IMR-90 (cell line): Measurements from ENCODE around the gene ADAMTS17. TPM values are rescaled to one million over a fixed set of nuclear protein-coding genes. Genes with fewer than 3 reads are reported as not detected.

Experiments used
- ATAC-seq: fragments of 200-7000 bp; cut with Tn5 transposase; 2 replicates; pipeline ENCODE4 v1.9.1; 2020; ENCODE audit warnings: low read depth, mild to moderate bottlenecking, moderate library complexity
- BruUV-seq: library from RNA; stranded (reverse); fragments of 400-500 nt; replicated peaks from 2 replicates; lab custom pipeline; 2021; lab: Mats Ljungman, UMichigan
- CTCF ChIA-PET: fragments of 300-600 bp; formaldehyde crosslinking; extraction: SDS; loops from one replicate; lab custom pipeline; 2021; ENCODE audit warnings: antibody characterized with exemption; lab: Yijun Ruan, JAX
- POLR2A ChIA-PET: fragments of 300-600 bp; sonication (Branson Sonifier 250); formaldehyde crosslinking; loops from one replicate; lab custom pipeline; 2022; ENCODE audit warnings: antibody characterized with exemption; ENCODE audit not compliant: unreplicated experiment; lab: Charles Lee
- DNase-seq: peaks from one replicate; pipeline ENCODE4 v3.0.0; 2013
- H2AFZ ChIP-seq: replicated peaks from 2 replicates; pipeline ENCODE3; 2013; ENCODE audit warnings: low read length, mild to moderate bottlenecking; ENCODE audit not compliant: poor library complexity
- H2AK5ac ChIP-seq: 2 replicates; pipeline ENCODE4 v1.6.1; 2013; ENCODE audit warnings: low read depth, low read length, inconsistent platforms
- H2AK9ac ChIP-seq: replicated peaks from 2 replicates; pipeline ENCODE3; 2013; ENCODE audit warnings: mild to moderate bottlenecking, low read depth, low read length, moderate library complexity; ENCODE audit not compliant: poor library complexity
- H2BK120ac ChIP-seq: 2 replicates; pipeline ENCODE4 v1.6.1; 2013; ENCODE audit warnings: low read depth, low read length, inconsistent platforms
- H2BK15ac ChIP-seq: 3 replicates; pipeline ENCODE4 v1.6.1; 2013; ENCODE audit warnings: low read depth, low read length, inconsistent platforms
- H2BK20ac ChIP-seq: 2 replicates; pipeline ENCODE4 v1.6.1; 2013; ENCODE audit warnings: low read depth, mild to moderate bottlenecking, inconsistent platforms, low read length, moderate library complexity
- H2BK5ac ChIP-seq: 2 replicates; pipeline ENCODE4 v1.6.1; 2013; ENCODE audit warnings: mild to moderate bottlenecking, low read depth, low read length, inconsistent platforms; ENCODE audit not compliant: poor library complexity, severe bottlenecking
- H3K14ac ChIP-seq: replicated peaks from 2 replicates; pipeline ENCODE4 v1.6.1; 2013; ENCODE audit warnings: low read depth, low read length, inconsistent platforms
- H3K18ac ChIP-seq: 2 replicates; pipeline ENCODE4 v1.6.1; 2013; ENCODE audit warnings: low read depth, low read length, control low read depth
- H3K23ac ChIP-seq: 2 replicates; pipeline ENCODE4 v1.6.1; 2013; ENCODE audit warnings: low read depth, low read length, inconsistent platforms
- H3K27ac ChIP-seq: 2 replicates; pipeline ENCODE4 v1.5.1; 2013; ENCODE audit warnings: mild to moderate bottlenecking, control low read depth, low read length; ENCODE audit not compliant: insufficient read depth
- H3K27me3 ChIP-seq: 2 replicates; pipeline ENCODE4 v1.6.1; 2013; ENCODE audit warnings: low read length; ENCODE audit not compliant: control insufficient read depth, insufficient read depth
- H3K36me3 ChIP-seq: 2 replicates; pipeline ENCODE4 v1.6.1; 2013; ENCODE audit warnings: low read length, mixed read lengths; ENCODE audit not compliant: control insufficient read depth, insufficient read depth
- H3K4ac ChIP-seq: 2 replicates; pipeline ENCODE4 v1.6.1; 2013; ENCODE audit warnings: low read depth, low read length, inconsistent platforms
- H3K4me1 ChIP-seq: 2 replicates; pipeline ENCODE4 v1.6.1; 2013; ENCODE audit warnings: low read length, mixed read lengths; ENCODE audit not compliant: control insufficient read depth, insufficient read depth
- H3K4me2 ChIP-seq: 2 replicates; pipeline ENCODE4 v1.6.1; 2013; ENCODE audit warnings: low read depth, mild to moderate bottlenecking, control low read depth, low read length, moderate library complexity
- H3K4me3 ChIP-seq: 2 replicates; pipeline ENCODE4 v1.5.1; 2013; ENCODE audit warnings: low read depth, mild to moderate bottlenecking, control low read depth, low read length, moderate library complexity; ENCODE audit not compliant: insufficient read depth
- H3K56ac ChIP-seq: 2 replicates; pipeline ENCODE4 v1.6.1; 2013; ENCODE audit warnings: low read length, inconsistent platforms; ENCODE audit not compliant: insufficient read depth; ENCODE audit errors: extremely low read depth
- H3K79me1 ChIP-seq, 2 experiments: 2 replicates each; pipeline ENCODE4 v1.6.1; 2013; ENCODE audit warnings: low read length in 2 of 2, inconsistent platforms in 1 of 2, low read depth in 1 of 2
- H3K9ac ChIP-seq: 2 replicates; pipeline ENCODE4 v1.6.1; 2013; ENCODE audit warnings: low read depth, low read length, control low read depth
- H3K9me1 ChIP-seq: 2 replicates; pipeline ENCODE4 v1.6.1; 2013; ENCODE audit warnings: low read length, inconsistent platforms; ENCODE audit not compliant: insufficient read depth
- H3K9me3 ChIP-seq: 2 replicates; pipeline ENCODE4 v1.6.1; 2013; ENCODE audit warnings: low read length; ENCODE audit not compliant: control insufficient read depth, insufficient read depth
- H4K20me1 ChIP-seq: 2 replicates; pipeline ENCODE4 v1.6.1; 2013; ENCODE audit warnings: low read length, inconsistent platforms; ENCODE audit not compliant: insufficient read depth
- H4K5ac ChIP-seq: 2 replicates; pipeline ENCODE4 v1.6.1; 2013; ENCODE audit warnings: mild to moderate bottlenecking, low read depth, low read length, control low read depth
- H4K8ac ChIP-seq, 2 experiments: 2 replicates each; pipeline ENCODE4 v1.6.1; 2013; ENCODE audit warnings: low read depth in 2 of 2, low read length in 2 of 2, control low read depth in 1 of 2, inconsistent platforms in 1 of 2
- H4K91ac ChIP-seq: 2 replicates; pipeline ENCODE4 v1.6.1; 2013; ENCODE audit warnings: low read depth, low read length, inconsistent platforms; ENCODE audit not compliant: insufficient read depth
- BHLHE40 ChIP-seq: fragments of 150-350 bp; IDR thresholded peaks from 2 replicates; pipeline ENCODE4 v1.6.1; 2016; ENCODE audit warnings: mild to moderate bottlenecking, low read depth, low read length
- CHD1 ChIP-seq: IDR thresholded peaks from 2 replicates; pipeline ENCODE4 v1.6.1; 2012; ENCODE audit warnings: low read depth, low read length, improper control_type of control experiment
- ELK1 ChIP-seq: fragments of 150-350 bp; IDR thresholded peaks from 2 replicates; pipeline ENCODE4 v1.6.1; 2016; ENCODE audit warnings: low read depth, mild to moderate bottlenecking, low read length, moderate library complexity, borderline replicate concordance
- SMC3 ChIP-seq: fragments of 150-350 bp; IDR thresholded peaks from 2 replicates; pipeline ENCODE4 v1.6.1; 2016; ENCODE audit warnings: low read depth, mild to moderate bottlenecking, antibody characterized with exemption, low read length, moderate library complexity
- WGBS, 2 experiments: methylation state at CpG; one replicate each; pipeline versions ENCODE4 v1.1.5 to v1.1.7; 2013; ENCODE audit warnings: missing lambda C conversion rate in 2 of 2; ENCODE audit not compliant: insufficient read length in 1 of 2; ENCODE audit errors: extremely low coverage in 2 of 2; 5-methylcytosine and 5-hydroxymethylcytosine counted together
- dilution Hi-C: fragments of 300-500 bp; cut with HindIII; formaldehyde crosslinking; loops from one replicate; pipeline ENCODE4 v1.14.3; 2018; ENCODE audit warnings: low sequenced_read_pairs; ENCODE audit not compliant: unreplicated experiment
- in situ Hi-C: fragments of 300-500 bp; cut with MboI; formaldehyde crosslinking; loops from 3 replicates; pipeline ENCODE4 v1.14.3; 2019; ENCODE audit warnings: low sequenced_read_pairs, inconsistent platforms, mixed read lengths
- intact Hi-C: fragments of 100-400 bp; cut with micrococcal nuclease; formaldehyde crosslinking; loops from 2 replicates; pipeline ENCODE4 v1.10.0; 2022
- polyA plus RNA-seq, 3 experiments: library from polyadenylated mRNA; depleted of rRNA; stranded (reverse); fragments of >200 nt; gene quantifications; 2 replicates each; pipeline ENCODE4 v1.2.3, GENCODE V29; 2012; ENCODE audit warnings: low replicate concordance in 1 of 3
- total RNA-seq: library from RNA; depleted of rRNA; stranded (reverse); fragments of >200 nt; gene quantifications from 2 replicates; pipeline ENCODE4 v1.2.3, GENCODE V29; 2012

The ADAMTS17 gene
- total and polyA plus RNA-seq, 2 of the 4 experiments (the other 2 are of a cell fraction): 0.03 TPM; not detected in 1

GRCh38 chr15:100291106-100291505, 50.7 kb downstream of the ADAMTS17 start:
- Histone ChIP-seq H3K9me3 (peaks cover 18% of the 10 kb centered on the region), H3K27me3 (no peaks in the 10 kb centered on the region), H3K4me1 (no peaks in the 10 kb centered on the region), H3K23ac (no peak overlapping the region), H2AFZ (no peak overlapping the region), H3K79me1 (no peaks in the 10 kb centered on the region), H3K18ac (no peak overlapping the region), H4K8ac (no peak overlapping the region), H3K4ac (no peak overlapping the region), H3K56ac (no peak overlapping the region), H4K5ac (no peak overlapping the region), H2BK120ac (no peak overlapping the region), H4K91ac (no peak overlapping the region), H3K36me3 (no peaks in the 10 kb centered on the region), H2BK5ac (no peak overlapping the region), H2AK9ac (no peak overlapping the region), H4K20me1 (no peaks in the 10 kb centered on the region), H3K27ac (no peak overlapping the region), H3K4me2 (no peak overlapping the region), H3K9ac (no peak overlapping the region), H2AK5ac (no peak overlapping the region), H3K4me3 (no peak overlapping the region), H3K9me1 (no peaks in the 10 kb centered on the region), H2BK15ac (no peak overlapping the region), H2BK20ac (no peak overlapping the region), H3K14ac (no peak overlapping the region)
- no CpG with 5 or more reads among the region's 2 CpGs for WGBS, 2 experiments
- intact Hi-C loops: no loop called here
- dilution Hi-C loops: no loop called here
- TF ChIP-seq BHLHE40: no peak
- no peak for TF ChIP-seq SMC3
- no peak for TF ChIP-seq CHD1
- no peak for TF ChIP-seq ELK1
- no peak for ATAC-seq
- ChIA-PET CTCF (no interaction called here), POLR2A (no interaction called here)
- DNase-seq: no peak
- in situ Hi-C loops: no loop called here
- no TSS peak for BruUV-seq
